DND-41 (cell line): Measurements from ENCODE around the gene PCYOX1L.

Experiments
- CTCF ChIP-seq: IDR thresholded peaks from 2 replicates; pipeline ENCODE4 v1.5.1; 2012; ENCODE audit warnings: borderline replicate concordance, low read length, moderate library complexity, mild to moderate bottlenecking; ENCODE audit not compliant: poor library complexity, severe bottlenecking; ENCODE audit errors: extremely low read depth
- EZH2 ChIP-seq: IDR thresholded peaks from 3 replicates; pipeline ENCODE4 v1.6.1; 2012; ENCODE audit warnings: borderline replicate concordance, low read depth, mild to moderate bottlenecking, moderate library complexity, low read length, inconsistent platforms; ENCODE audit not compliant: severe bottlenecking

- TF ChIP-seq CTCF, result no peak
- no peak for TF ChIP-seq EZH2
Measured at GRCh38 chr5:149349382-149349781, 8.5 kb upstream of the PCYOX1L start.
